Mesenchymal stem cell (in vitro differentiated cells and primary cell): ENCODE results near the gene TRAPPC6A.

Experiments used
- DNase-seq: peaks from one replicate; pipeline ENCODE4 v3.0.0-alpha.2; 2013
- H2AFZ ChIP-seq: one replicate; pipeline ENCODE4 v1.6.1; 2013; ENCODE audit warnings: low read depth, mild to moderate bottlenecking, control low read depth, inconsistent platforms, low read length, moderate library complexity
- H2AK5ac ChIP-seq: 2 replicates; pipeline ENCODE4 v1.6.1; 2013; ENCODE audit warnings: low read length, moderate library complexity, mild to moderate bottlenecking, inconsistent platforms; ENCODE audit not compliant: severe bottlenecking
- H2BK120ac ChIP-seq: one replicate; pipeline ENCODE4 v1.6.1; 2013; ENCODE audit warnings: low read depth, mild to moderate bottlenecking, inconsistent platforms, low read length, moderate library complexity
- H2BK12ac ChIP-seq, 2 experiments: one replicate each; pipeline ENCODE4 v1.6.1; 2013; ENCODE audit warnings: inconsistent platforms in 2 of 2, low read length in 2 of 2, mild to moderate bottlenecking in 2 of 2, moderate library complexity in 2 of 2, control low read depth in 1 of 2
- H2BK15ac ChIP-seq: one replicate; pipeline ENCODE4 v1.6.1; 2013; ENCODE audit warnings: mild to moderate bottlenecking, low read depth, inconsistent platforms; ENCODE audit not compliant: poor library complexity, severe bottlenecking
- H2BK5ac ChIP-seq: 2 replicates; pipeline ENCODE4 v1.6.1; 2013; ENCODE audit warnings: low read depth, mild to moderate bottlenecking, low read length, control low read depth, inconsistent platforms; ENCODE audit not compliant: poor library complexity, severe bottlenecking
- H3K14ac ChIP-seq, 2 experiments: one replicate each; pipeline ENCODE4 v1.6.1; 2013; ENCODE audit warnings: inconsistent platforms in 2 of 2, low read length in 2 of 2, control low read depth in 1 of 2, mild to moderate bottlenecking in 1 of 2, moderate library complexity in 1 of 2
- H3K18ac ChIP-seq, 2 experiments: one replicate each; pipeline ENCODE4 v1.6.1; 2013; ENCODE audit warnings: inconsistent platforms in 2 of 2, low read length in 2 of 2, control low read depth in 1 of 2, low read depth in 1 of 2, mild to moderate bottlenecking in 1 of 2
- H3K23ac ChIP-seq, 2 experiments: one replicate each; pipeline ENCODE4 v1.6.1; 2013; ENCODE audit warnings: inconsistent platforms in 2 of 2, low read length in 2 of 2, mild to moderate bottlenecking in 2 of 2, moderate library complexity in 2 of 2, control low read depth in 1 of 2
- H3K27ac ChIP-seq: 2 replicates; pipeline ENCODE4 v1.5.1; 2013; ENCODE audit warnings: mild to moderate bottlenecking, moderate library complexity, low read length, control low read depth, inconsistent platforms; ENCODE audit not compliant: poor library complexity, severe bottlenecking
- H3K27me3 ChIP-seq, 2 experiments: 2 replicates each; pipeline versions ENCODE4 v1.6.1 to v1.7.0; 2013; ENCODE audit warnings: low read length in 2 of 2, mild to moderate bottlenecking in 2 of 2, moderate library complexity in 2 of 2, control low read depth in 1 of 2, inconsistent platforms in 1 of 2; ENCODE audit not compliant: control insufficient read depth in 1 of 2, insufficient read depth in 1 of 2
- H3K36me3 ChIP-seq, 2 experiments: 2 replicates each; pipeline versions ENCODE4 v1.6.1 to v1.7.0; 2013; ENCODE audit warnings: low read length in 2 of 2, control low read depth in 1 of 2, inconsistent platforms in 1 of 2, low read depth in 1 of 2, mild to moderate bottlenecking in 1 of 2; ENCODE audit not compliant: insufficient read depth in 2 of 2, control insufficient read depth in 1 of 2
- H3K4ac ChIP-seq, 2 experiments: one replicate each; pipeline ENCODE4 v1.6.1; 2013; ENCODE audit warnings: inconsistent platforms in 2 of 2, low read length in 2 of 2, mild to moderate bottlenecking in 2 of 2, moderate library complexity in 2 of 2, control low read depth in 1 of 2, low read depth in 1 of 2
- H3K4me1 ChIP-seq: 2 replicates; pipeline ENCODE4 v1.6.1; 2013; ENCODE audit warnings: low read depth, low read length, control low read depth; ENCODE audit not compliant: control insufficient read depth, insufficient read depth
- H3K4me2 ChIP-seq: 2 replicates; pipeline ENCODE4 v1.6.1; 2013; ENCODE audit warnings: low read length, mild to moderate bottlenecking, inconsistent platforms; ENCODE audit not compliant: poor library complexity, severe bottlenecking
- H3K4me3 ChIP-seq, 2 experiments: 2 replicates each; pipeline versions ENCODE4 v1.5.1 to v1.7.0; 2013; ENCODE audit warnings: low read length in 2 of 2, mild to moderate bottlenecking in 2 of 2, control low read depth in 1 of 2, low read depth in 1 of 2; ENCODE audit not compliant: insufficient read depth in 1 of 2
- H3K79me1 ChIP-seq: replicated peaks from 2 replicates; pipeline ENCODE4 v1.6.1; 2013; ENCODE audit warnings: mild to moderate bottlenecking, control low read depth, low read length, inconsistent platforms; ENCODE audit not compliant: poor library complexity, severe bottlenecking
- H3K9ac ChIP-seq: 2 replicates; pipeline ENCODE4 v1.7.0; 2013; ENCODE audit warnings: mild to moderate bottlenecking, low read length, moderate library complexity
- H3K9me3 ChIP-seq: 2 replicates; pipeline ENCODE4 v1.7.0; 2013; ENCODE audit warnings: mild to moderate bottlenecking, low read length; ENCODE audit not compliant: control insufficient read depth
- H4K8ac ChIP-seq: one replicate; pipeline ENCODE4 v1.6.1; 2013; ENCODE audit warnings: inconsistent platforms, mild to moderate bottlenecking, low read length, moderate library complexity
- H4K91ac ChIP-seq: one replicate; pipeline ENCODE4 v1.6.1; 2013; ENCODE audit warnings: mild to moderate bottlenecking, low read length, inconsistent platforms
- WGBS: methylation state at CpG from one replicate; pipeline ENCODE4 v1.1.7; 2013; ENCODE audit warnings: mixed read lengths; 5-methylcytosine and 5-hydroxymethylcytosine counted together

Gene TRAPPC6A

GRCh38 chr19:45113628-45114027, 64.4 kb downstream of the TRAPPC6A start:
- Histone ChIP-seq H3K9me3 (no peaks in the 10 kb centered on the region), H3K27me3 (no peaks in the 10 kb centered on the region), H4K91ac (no peak overlapping the region)

More at GRCh38 chr19:45113628-45114027, 64.4 kb downstream of the TRAPPC6A start:
- Histone ChIP-seq H3K4me3 (no peak overlapping the region), H4K8ac (no peak overlapping the region), H2AK5ac (no peak overlapping the region), H2BK15ac (no peak overlapping the region), H2BK5ac (no peak overlapping the region), H3K9ac (no peak overlapping the region), H3K4me1 (peaks cover 26% of the 10 kb centered on the region), H2BK120ac (no peak overlapping the region), H3K79me1 (peaks cover 66% of the 10 kb centered on the region), H2BK12ac (no peak overlapping the region), H2AFZ (no peak overlapping the region), H3K4me2 (no peak overlapping the region), H3K23ac (no peak overlapping the region), H3K4ac (no peak overlapping the region), H3K27ac (no peak overlapping the region), H3K14ac (no peak overlapping the region), H3K36me3 (peaks cover 0 to 29% of the 10 kb centered on the region in 2 experiments), H3K18ac (no peak overlapping the region)
- WGBS, result 86% methylated on average over 6 of the region's 9 CpGs
- no peak for DNase-seq
